Endodermal cell (in vitro differentiated cells): Measurements from ENCODE around the gene ARL15. TPM values are rescaled to one million over a fixed set of nuclear protein-coding genes. Genes with fewer than 3 reads are reported as not detected.

ENCODE experiments used
- DNase-seq: peaks from one replicate; pipeline ENCODE4 v3.0.0-alpha.2; 2017
- H3K27ac ChIP-seq: 2 replicates; pipeline ENCODE4 v1.5.1; 2013; ENCODE audit warnings: mild to moderate bottlenecking, low read depth, low read length, moderate library complexity
- H3K27me3 ChIP-seq: 2 replicates; pipeline ENCODE4 v1.6.1; 2013; ENCODE audit warnings: mild to moderate bottlenecking, low read length, moderate library complexity; ENCODE audit not compliant: insufficient read depth, control insufficient read depth, poor library complexity, severe bottlenecking
- H3K36me3 ChIP-seq: 2 replicates; pipeline ENCODE4 v1.7.0; 2013; ENCODE audit warnings: mild to moderate bottlenecking, low read length, moderate library complexity; ENCODE audit not compliant: control insufficient read depth, insufficient read depth
- H3K4me1 ChIP-seq: one replicate; pipeline ENCODE4 v1.7.0; 2013; ENCODE audit warnings: low read length; ENCODE audit not compliant: control insufficient read depth, insufficient read depth
- H3K4me3 ChIP-seq: 2 replicates; pipeline ENCODE4 v1.5.1; 2013; ENCODE audit warnings: mild to moderate bottlenecking, low read length, moderate library complexity
- H3K9ac ChIP-seq: 2 replicates; pipeline ENCODE4 v1.6.1; 2013; ENCODE audit warnings: mild to moderate bottlenecking, low read length, moderate library complexity; ENCODE audit not compliant: poor library complexity, severe bottlenecking; ENCODE audit errors: extremely low read depth
- H3K9me3 ChIP-seq: 2 replicates; pipeline ENCODE4 v1.6.1; 2013; ENCODE audit warnings: mild to moderate bottlenecking, low read length, moderate library complexity; ENCODE audit not compliant: control insufficient read depth
- H3K27ac Mint-ChIP-seq: 2 replicates; pipeline ENCODE4 v1.8.0; 2020; ENCODE audit warnings: mixed read lengths
- H3K27me3 Mint-ChIP-seq: 2 replicates; pipeline ENCODE4 v1.8.0; 2021; ENCODE audit warnings: mild to moderate bottlenecking, mixed read lengths; ENCODE audit not compliant: insufficient read depth
- H3K36me3 Mint-ChIP-seq: 2 replicates; pipeline ENCODE4 v1.8.0; 2020; ENCODE audit warnings: low read depth, mixed read lengths
- H3K4me1 Mint-ChIP-seq: 2 replicates; pipeline ENCODE4 v1.8.0; 2020; ENCODE audit warnings: mixed read lengths
- H3K4me3 Mint-ChIP-seq: 2 replicates; pipeline ENCODE4 v1.8.0; 2020; ENCODE audit warnings: mild to moderate bottlenecking, moderate library complexity, mixed read lengths
- H3K9me3 Mint-ChIP-seq: 2 replicates; pipeline ENCODE4 v1.8.0; 2020; ENCODE audit warnings: mild to moderate bottlenecking, mixed read lengths
- WGBS, 2 experiments: methylation state at CpG; one replicate each; pipeline versions ENCODE4 v1.1.5 to v1.1.7; 2013; ENCODE audit warnings: missing lambda C conversion rate in 2 of 2, mixed read lengths in 1 of 2; ENCODE audit not compliant: insufficient coverage in 1 of 2, insufficient read length in 1 of 2; 5-methylcytosine and 5-hydroxymethylcytosine counted together
- total RNA-seq, 2 donors: library from RNA; stranded (reverse); fragmentation: NEBNext Ultra II Directional in 1 of 2; extraction: Animal tissue kit (Norgen Biotek cat#: 25700) in 1 of 2; gene quantifications; 2 replicates in 1 of 2; 3 replicates in 1 of 2; pipeline ENCODE4 v1.2.1, GENCODE V29; 2021
- TF ChIP-seq, protein P1 (sequence below): fragments of 200-600 bp; sonication (generic); conservative IDR thresholded peaks from 2 replicates; pipeline ENCODE4 v1.5.0; 2021; ENCODE audit warnings: antibody characterized with exemption, mild to moderate bottlenecking

ARL15 gene
- total RNA-seq, 2 donors from 2014 or later: 23.3 to 24.0 TPM

DNA sequence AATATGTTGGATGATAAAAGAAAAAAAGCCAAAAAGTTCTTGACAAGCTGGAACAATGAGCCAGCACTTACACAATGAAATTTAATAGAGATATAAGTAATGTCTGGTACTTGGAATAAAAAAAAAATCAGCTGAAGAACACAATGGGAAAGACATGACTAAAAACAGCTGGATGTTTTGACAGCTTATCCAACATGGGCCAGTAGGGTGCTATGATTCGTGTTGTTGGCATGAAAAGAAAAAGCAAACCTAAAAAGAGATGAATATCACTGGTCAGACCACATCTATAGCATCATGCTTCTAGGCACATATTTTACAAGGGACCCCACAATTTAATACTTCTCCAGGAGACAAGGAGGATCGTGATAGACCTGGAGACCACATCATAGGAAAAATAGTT is 175.3 kb downstream of the ARL15 start:
- H3K9ac ChIP-seq: no peak overlapping the region
- no peak for DNase-seq
- TF ChIP-seq, protein P1, sequence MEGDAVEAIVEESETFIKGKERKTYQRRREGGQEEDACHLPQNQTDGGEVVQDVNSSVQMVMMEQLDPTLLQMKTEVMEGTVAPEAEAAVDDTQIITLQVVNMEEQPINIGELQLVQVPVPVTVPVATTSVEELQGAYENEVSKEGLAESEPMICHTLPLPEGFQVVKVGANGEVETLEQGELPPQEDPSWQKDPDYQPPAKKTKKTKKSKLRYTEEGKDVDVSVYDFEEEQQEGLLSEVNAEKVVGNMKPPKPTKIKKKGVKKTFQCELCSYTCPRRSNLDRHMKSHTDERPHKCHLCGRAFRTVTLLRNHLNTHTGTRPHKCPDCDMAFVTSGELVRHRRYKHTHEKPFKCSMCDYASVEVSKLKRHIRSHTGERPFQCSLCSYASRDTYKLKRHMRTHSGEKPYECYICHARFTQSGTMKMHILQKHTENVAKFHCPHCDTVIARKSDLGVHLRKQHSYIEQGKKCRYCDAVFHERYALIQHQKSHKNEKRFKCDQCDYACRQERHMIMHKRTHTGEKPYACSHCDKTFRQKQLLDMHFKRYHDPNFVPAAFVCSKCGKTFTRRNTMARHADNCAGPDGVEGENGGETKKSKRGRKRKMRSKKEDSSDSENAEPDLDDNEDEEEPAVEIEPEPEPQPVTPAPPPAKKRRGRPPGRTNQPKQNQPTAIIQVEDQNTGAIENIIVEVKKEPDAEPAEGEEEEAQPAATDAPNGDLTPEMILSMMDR: no peak
- no peak overlapping the region for H3K4me3 Mint-ChIP-seq
- no peak overlapping the region for H3K4me3 ChIP-seq
- H3K36me3 ChIP-seq: no peaks in the 10 kb centered on the region
- H3K9me3 Mint-ChIP-seq: no peaks in the 10 kb centered on the region
- H3K4me1 Mint-ChIP-seq: peaks cover 2% of the 10 kb centered on the region
- H3K27me3 ChIP-seq: no peaks in the 10 kb centered on the region
- 68% methylated on average over 2 of the region's 2 CpGs; no CpG with 5 or more reads in 1 of the 2 experiments for WGBS, 2 experiments
- H3K9me3 ChIP-seq: no peaks in the 10 kb centered on the region
- H3K27ac ChIP-seq: no peak overlapping the region
- no peak overlapping the region for H3K27ac Mint-ChIP-seq
- H3K4me1 ChIP-seq: no peaks in the 10 kb centered on the region
- no peaks in the 10 kb centered on the region for H3K36me3 Mint-ChIP-seq
- H3K27me3 Mint-ChIP-seq: no peaks in the 10 kb centered on the region

GRCh38 chr5:54133917-54134316 is 176.5 kb downstream of the ARL15 start:
- Mint-ChIP-seq H3K4me3 (no peak overlapping the region), H3K27me3 (no peaks in the 10 kb centered on the region), H3K27ac (no peak overlapping the region), H3K9me3 (no peaks in the 10 kb centered on the region), H3K4me1 (peaks cover 2% of the 10 kb centered on the region), H3K36me3 (no peaks in the 10 kb centered on the region)
- H3K4me1 ChIP-seq: no peaks in the 10 kb centered on the region
- H3K9ac ChIP-seq: no peak overlapping the region
- H3K4me3 ChIP-seq: no peak overlapping the region
- no peak overlapping the region for H3K27ac ChIP-seq
- TF ChIP-seq, protein P1: no peak
- DNase-seq: no peak
- H3K27me3 ChIP-seq: no peaks in the 10 kb centered on the region
- no peaks in the 10 kb centered on the region for H3K36me3 ChIP-seq
- H3K9me3 ChIP-seq: no peaks in the 10 kb centered on the region

GRCh38 chr5:54120473-54120872 is 189.9 kb downstream of the ARL15 start:
- TF ChIP-seq, protein P1: no peak
- no peaks in the 10 kb centered on the region for H3K27me3 ChIP-seq
- H3K27ac Mint-ChIP-seq: no peak overlapping the region
- no peaks in the 10 kb centered on the region for H3K4me1 ChIP-seq
- no peak overlapping the region for H3K4me3 Mint-ChIP-seq
- H3K4me3 ChIP-seq: no peak overlapping the region
- no peak overlapping the region for H3K9ac ChIP-seq
- DNase-seq: no peak
- no peaks in the 10 kb centered on the region for H3K4me1 Mint-ChIP-seq
- WGBS, 2 experiments: 93 to 100% methylated on average over 2 of the region's 2 CpGs
- no peak overlapping the region for H3K27ac ChIP-seq
- no peaks in the 10 kb centered on the region for H3K9me3 Mint-ChIP-seq
- H3K27me3 Mint-ChIP-seq: no peaks in the 10 kb centered on the region
- no peaks in the 10 kb centered on the region for H3K36me3 ChIP-seq
- no peaks in the 10 kb centered on the region for H3K36me3 Mint-ChIP-seq
- H3K9me3 ChIP-seq: no peaks in the 10 kb centered on the region
